GM12878 (cell line): ENCODE measurements around the gene MSGN1. TPM values are rescaled to one million over a fixed set of nuclear protein-coding genes. Genes with fewer than 3 reads are reported as not detected.
A peak's percentile ranks its signal among the peaks of the same experiment; 100 is the strongest.

ENCODE experiments used
- ATF7 ChIP-seq: fragments of 450-650 bp; IDR thresholded peaks from 2 replicates; pipeline ENCODE4 v1.6.1; 2016; ENCODE audit warnings: low read depth, mild to moderate bottlenecking
- CHD2 ChIP-seq: IDR thresholded peaks from 2 replicates; pipeline ENCODE4 v1.6.1; 2011; ENCODE audit warnings: low read depth, low read length, improper control_type of control experiment, borderline replicate concordance
- CHD4 ChIP-seq: fragments of 200-600 bp; sonication (generic); IDR thresholded peaks from 2 replicates; pipeline ENCODE4 v1.6.1; 2016; ENCODE audit warnings: mild to moderate bottlenecking
- EP300 ChIP-seq, 2 experiments: fragments of 150-350 bp in 1 of 2; IDR thresholded peaks; 2 replicates each; pipeline ENCODE4 v1.6.1; 2011 to 2012; ENCODE audit warnings: low read depth in 2 of 2, low read length in 2 of 2, borderline replicate concordance in 1 of 2, improper control_type of control experiment in 1 of 2, inconsistent platforms in 1 of 2; ENCODE audit not compliant: control insufficient read depth in 1 of 2
- HDAC6 ChIP-seq: fragments of 200-600 bp; sonication (generic); IDR thresholded peaks from one replicate; pipeline ENCODE4 v1.8.0; 2017; ENCODE audit warnings: antibody characterized with exemption; ENCODE audit not compliant: unreplicated experiment
- IKZF1 ChIP-seq: fragments of 450-650 bp; conservative IDR thresholded peaks from 2 replicates; pipeline ENCODE4 v1.6.1; 2017; ENCODE audit warnings: antibody characterized with exemption, mild to moderate bottlenecking
- JUND ChIP-seq: IDR thresholded peaks from 2 replicates; pipeline ENCODE4 v1.6.1; 2012; ENCODE audit warnings: low read depth, mild to moderate bottlenecking, low read length, improper control_type of control experiment, moderate library complexity
- KAT2A ChIP-seq: conservative IDR thresholded peaks from 2 replicates; pipeline ENCODE4 v1.6.1; 2011; ENCODE audit warnings: low read depth, low read length; ENCODE audit not compliant: control insufficient read depth
- MYB ChIP-seq: fragments of 150-350 bp; IDR thresholded peaks from 2 replicates; pipeline ENCODE4 v1.6.1; 2014; ENCODE audit warnings: mild to moderate bottlenecking, low read depth, low read length, borderline replicate concordance
- NBN ChIP-seq: fragments of 450-650 bp; IDR thresholded peaks from 2 replicates; pipeline ENCODE4 v1.6.1; 2016
- NFYB ChIP-seq: IDR thresholded peaks from 2 replicates; pipeline ENCODE4 v1.6.1; 2011; ENCODE audit warnings: low read depth, mild to moderate bottlenecking, low read length, improper control_type of control experiment, moderate library complexity; ENCODE audit not compliant: insufficient read depth
- NR2C2 ChIP-seq: IDR thresholded peaks from 2 replicates; pipeline ENCODE4 v1.6.1; 2011; ENCODE audit warnings: borderline replicate concordance, low read depth; ENCODE audit not compliant: control insufficient read depth, insufficient read length
- PML ChIP-seq: IDR thresholded peaks from 2 replicates; pipeline ENCODE4 v1.6.1; 2012; ENCODE audit warnings: low read length, inconsistent platforms
- RELA ChIP-seq: fragments of 450-650 bp; IDR thresholded peaks from 2 replicates; pipeline ENCODE4 v1.8.0; 2014; ENCODE audit warnings: borderline replicate concordance; ENCODE audit not compliant: partially characterized antibody
- SMAD5 ChIP-seq: IDR thresholded peaks from 2 replicates; pipeline ENCODE4 v1.6.1; 2016; ENCODE audit warnings: antibody characterized with exemption, low read depth
- SMC3 ChIP-seq: IDR thresholded peaks from 2 replicates; pipeline ENCODE4 v1.6.1; 2011; ENCODE audit warnings: low read length, improper control_type of control experiment, borderline replicate concordance
- SP1 ChIP-seq: IDR thresholded peaks from one replicate; pipeline ENCODE4 v1.6.1; 2011; ENCODE audit warnings: low read depth, low read length
- ZNF207 ChIP-seq: fragments of 450-650 bp; IDR thresholded peaks from 2 replicates; pipeline ENCODE4 v1.6.1; 2014; ENCODE audit warnings: antibody characterized with exemption, mild to moderate bottlenecking, borderline replicate concordance
- ZNF217 ChIP-seq: fragments of 450-650 bp; IDR thresholded peaks from 2 replicates; pipeline ENCODE4 v1.6.1; 2017; ENCODE audit warnings: antibody characterized with exemption, mild to moderate bottlenecking
- ZSCAN29 ChIP-seq: fragments of 450-650 bp; IDR thresholded peaks from 2 replicates; pipeline ENCODE4 v1.6.1; 2017; ENCODE audit warnings: mild to moderate bottlenecking, moderate library complexity
- polyA plus RNA-seq, 11 experiments: library from polyadenylated mRNA; depleted of rRNA in 4 of 11; unstranded in 6 of 11; stranded (reverse) in 5 of 11; fragments of >200 nt; fragmentation: Nextera tagmentation in 4 of 11; fragmentation: Illumina TruSeq in 1 of 11; extraction: Ambion mirVana in 4 of 11; extraction: Trizol in 1 of 11; gene quantifications; 1 replicate in 1 of 11; 2 replicates in 10 of 11; pipeline versions ENCODE4 v1.2.1 to v1.2.3, GENCODE V29; 2011 to 2016; ENCODE audit warnings: inconsistent platforms in 2 of 11, missing spikeins in 2 of 11, low read depth in 1 of 11
- total RNA-seq, 4 experiments: library from RNA; depleted of rRNA in 3 of 4; stranded (reverse); fragments of >200 nt in 3 of 4; fragmentation: Illumina TruSeq in 1 of 4; extraction: Trizol in 1 of 4; gene quantifications; 2 replicates each; pipeline versions ENCODE4 v1.2.1 to v1.2.3, GENCODE V29; 2013 to 2021
- TF ChIP-seq, protein P1 (sequence below): fragments of 450-650 bp; IDR thresholded peaks from 2 replicates; pipeline ENCODE4 v1.6.1; 2017; ENCODE audit warnings: mild to moderate bottlenecking, low read depth, inconsistent platforms; ENCODE audit not compliant: poor library complexity, severe bottlenecking
- TF ChIP-seq, protein P2 (sequence below): IDR thresholded peaks from 2 replicates; pipeline ENCODE4 v1.6.1; 2012; ENCODE audit warnings: low read depth, low read length, improper control_type of control experiment
- TF ChIP-seq, protein P3 (sequence below): IDR thresholded peaks from 2 replicates; pipeline ENCODE4 v1.6.1; 2011; ENCODE audit warnings: low read depth, mild to moderate bottlenecking, low read length, moderate library complexity, borderline replicate concordance; ENCODE audit errors: extremely low read depth
- TF ChIP-seq, protein P4 (sequence below): IDR thresholded peaks from 2 replicates; pipeline ENCODE4 v1.6.1; 2011; ENCODE audit warnings: borderline replicate concordance, low read depth, mild to moderate bottlenecking, moderate library complexity, mixed read lengths, low read length; ENCODE audit not compliant: insufficient read depth; ENCODE audit errors: extremely low read length
- TF ChIP-seq, protein P5 (sequence below): fragments of 450-650 bp; IDR thresholded peaks from 2 replicates; pipeline ENCODE4 v1.6.1; 2018; ENCODE audit warnings: borderline replicate concordance, mild to moderate bottlenecking; ENCODE audit not compliant: partially characterized antibody

Gene MSGN1
- total and polyA plus RNA-seq, 10 of the 15 experiments (the other 5 are each of a cell fraction or from before 2014, with no cell fraction given) = 0.27 TPM; not detected in 9

DNA sequence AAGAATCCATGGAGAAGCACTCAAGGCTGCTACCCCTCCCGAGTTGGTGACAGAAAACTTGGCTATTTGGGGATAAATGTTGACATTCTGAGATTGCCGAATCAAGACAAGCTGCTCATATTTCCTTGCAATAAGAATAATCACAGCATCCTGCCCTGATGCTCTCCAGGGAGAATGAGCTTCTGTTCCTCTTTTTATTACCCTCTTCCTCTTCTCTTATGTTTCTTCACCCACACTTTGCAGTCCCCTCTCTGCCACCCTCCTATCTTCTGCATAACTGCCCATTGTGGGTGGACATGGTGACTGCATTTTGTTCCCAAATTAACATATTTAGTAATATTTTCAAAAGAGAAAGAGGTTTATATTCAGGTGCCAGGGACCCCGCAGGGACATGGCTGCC lies 11.9 kb upstream of the MSGN1 start (continued):
- TF ChIP-seq ATF7 (peak; percentile 37; the same call in 1 of the 2 replicates), SP1 (no peak), SMC3 (no peak), CHD4 (no peak), ZNF217 (no peak), EP300 (IDR thresholded peaks at IDR 0.05; ENCODE audit: borderline replicate concordance in 1 of 2, control insufficient read depth in 1 of 2, low read depth in 2 of 2, low read length in 2 of 2) (peak in 1 of 2 experiments; percentile 88; a peak in 2 of 4 replicates), MYB (no peak), KAT2A (no peak), RELA (no peak), IKZF1 (peak; percentile 88), CHD2 (0 out of 2 replicates have a peak, but pooled peaks have one; percentile 51), HDAC6 (no peak), NBN (no peak; the same call in 1 of the 2 replicates), ZSCAN29 (no peak), SMAD5 (no peak), JUND (no peak), NFYB (no peak), ZNF207 (no peak), PML (no peak), NR2C2 (no peak)
- TF ChIP-seq, protein P1, sequence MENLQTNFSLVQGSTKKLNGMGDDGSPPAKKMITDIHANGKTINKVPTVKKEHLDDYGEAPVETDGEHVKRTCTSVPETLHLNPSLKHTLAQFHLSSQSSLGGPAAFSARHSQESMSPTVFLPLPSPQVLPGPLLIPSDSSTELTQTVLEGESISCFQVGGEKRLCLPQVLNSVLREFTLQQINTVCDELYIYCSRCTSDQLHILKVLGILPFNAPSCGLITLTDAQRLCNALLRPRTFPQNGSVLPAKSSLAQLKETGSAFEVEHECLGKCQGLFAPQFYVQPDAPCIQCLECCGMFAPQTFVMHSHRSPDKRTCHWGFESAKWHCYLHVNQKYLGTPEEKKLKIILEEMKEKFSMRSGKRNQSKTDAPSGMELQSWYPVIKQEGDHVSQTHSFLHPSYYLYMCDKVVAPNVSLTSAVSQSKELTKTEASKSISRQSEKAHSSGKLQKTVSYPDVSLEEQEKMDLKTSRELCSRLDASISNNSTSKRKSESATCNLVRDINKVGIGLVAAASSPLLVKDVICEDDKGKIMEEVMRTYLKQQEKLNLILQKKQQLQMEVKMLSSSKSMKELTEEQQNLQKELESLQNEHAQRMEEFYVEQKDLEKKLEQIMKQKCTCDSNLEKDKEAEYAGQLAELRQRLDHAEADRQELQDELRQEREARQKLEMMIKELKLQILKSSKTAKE = peak; percentile 44
- TF ChIP-seq, protein P2, sequence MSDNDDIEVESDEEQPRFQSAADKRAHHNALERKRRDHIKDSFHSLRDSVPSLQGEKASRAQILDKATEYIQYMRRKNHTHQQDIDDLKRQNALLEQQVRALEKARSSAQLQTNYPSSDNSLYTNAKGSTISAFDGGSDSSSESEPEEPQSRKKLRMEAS = no peak
- TF ChIP-seq, protein P3, sequence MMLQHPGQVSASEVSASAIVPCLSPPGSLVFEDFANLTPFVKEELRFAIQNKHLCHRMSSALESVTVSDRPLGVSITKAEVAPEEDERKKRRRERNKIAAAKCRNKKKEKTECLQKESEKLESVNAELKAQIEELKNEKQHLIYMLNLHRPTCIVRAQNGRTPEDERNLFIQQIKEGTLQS = no peak
- TF ChIP-seq, protein P4, sequence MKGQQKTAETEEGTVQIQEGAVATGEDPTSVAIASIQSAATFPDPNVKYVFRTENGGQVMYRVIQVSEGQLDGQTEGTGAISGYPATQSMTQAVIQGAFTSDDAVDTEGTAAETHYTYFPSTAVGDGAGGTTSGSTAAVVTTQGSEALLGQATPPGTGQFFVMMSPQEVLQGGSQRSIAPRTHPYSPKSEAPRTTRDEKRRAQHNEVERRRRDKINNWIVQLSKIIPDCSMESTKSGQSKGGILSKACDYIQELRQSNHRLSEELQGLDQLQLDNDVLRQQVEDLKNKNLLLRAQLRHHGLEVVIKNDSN = no peak
- TF ChIP-seq, protein P5, sequence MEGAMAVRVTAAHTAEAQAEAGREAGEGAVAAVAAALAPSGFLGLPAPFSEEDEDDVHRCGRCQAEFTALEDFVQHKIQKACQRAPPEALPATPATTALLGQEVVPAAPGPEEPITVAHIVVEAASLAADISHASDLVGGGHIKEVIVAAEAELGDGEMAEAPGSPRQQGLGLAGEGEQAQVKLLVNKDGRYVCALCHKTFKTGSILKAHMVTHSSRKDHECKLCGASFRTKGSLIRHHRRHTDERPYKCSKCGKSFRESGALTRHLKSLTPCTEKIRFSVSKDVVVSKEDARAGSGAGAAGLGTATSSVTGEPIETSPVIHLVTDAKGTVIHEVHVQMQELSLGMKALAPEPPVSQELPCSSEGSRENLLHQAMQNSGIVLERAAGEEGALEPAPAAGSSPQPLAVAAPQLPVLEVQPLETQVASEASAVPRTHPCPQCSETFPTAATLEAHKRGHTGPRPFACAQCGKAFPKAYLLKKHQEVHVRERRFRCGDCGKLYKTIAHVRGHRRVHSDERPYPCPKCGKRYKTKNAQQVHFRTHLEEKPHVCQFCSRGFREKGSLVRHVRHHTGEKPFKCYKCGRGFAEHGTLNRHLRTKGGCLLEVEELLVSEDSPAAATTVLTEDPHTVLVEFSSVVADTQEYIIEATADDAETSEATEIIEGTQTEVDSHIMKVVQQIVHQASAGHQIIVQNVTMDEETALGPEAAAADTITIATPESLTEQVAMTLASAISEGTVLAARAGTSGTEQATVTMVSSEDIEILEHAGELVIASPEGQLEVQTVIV = no peak
